ENCODE results near the gene PDK3. TPM values are rescaled to one million over a fixed set of nuclear protein-coding genes. Genes with fewer than 3 reads are reported as not detected.

Gene PDK3
- total RNA-seq, 1 experiment from 2014 or later = 22.6 TPM

- H3K9me2 ChIP-seq (replicated peaks; ENCODE audit: low read length) = no peaks in the 10 kb centered on the region
- POLR2A ChIA-PET (ENCODE audit: unreplicated experiment) = no interaction called here
- H3K4me2 ChIP-seq (ENCODE audit: low read length) = no peak overlapping the region
- H3K4me1 ChIP-seq (ENCODE audit: insufficient read depth, low read length) = no peaks in the 10 kb centered on the region
- no peak for TF ChIP-seq CTCF (conservative IDR thresholded peaks at IDR 0.05; ENCODE audit: low read depth, low read length)
- TF ChIP-seq EZH2phosphoT487 (IDR thresholded peaks at IDR 0.05; ENCODE audit: borderline replicate concordance, low read length) = no peak
- intact Hi-C loops (cut with micrococcal nuclease) = no loop called here
- no peaks in the 10 kb centered on the region for H4K20me1 ChIP-seq (ENCODE audit: low read length)
- no peak overlapping the region for H3K9ac ChIP-seq (ENCODE audit: low read length)
- H3K4me3 ChIP-seq (ENCODE audit: low read length) = no peak overlapping the region
- no peak overlapping the region for H2AFZ ChIP-seq (ENCODE audit: low read length)
- H3K79me2 ChIP-seq (ENCODE audit: low read length) = no peaks in the 10 kb centered on the region
- no peaks in the 10 kb centered on the region for H3K9me3 ChIP-seq (ENCODE audit: low read length)
- H3K27me3 ChIP-seq (ENCODE audit: low read length) = no peaks in the 10 kb centered on the region
- H3K27ac ChIP-seq (ENCODE audit: low read length) = no peak overlapping the region
- CTCF ChIA-PET = no interaction called here
- no TSS peak for BruUV-seq (replicated peaks)
- DNase-seq (no peak), ATAC-seq (no peak)
- no peaks in the 10 kb centered on the region for H3K36me3 ChIP-seq (ENCODE audit: low read depth, low read length)
- no peaks in the 10 kb centered on the region for H3F3A ChIP-seq (ENCODE audit: low read length, unreplicated experiment)
Measured at GRCh38 chrX:24423960-24424359, 41.1 kb upstream of the PDK3 start.

GRCh38 chrX:24424948-24425347 lies 40.1 kb upstream of the PDK3 start:
- Histone ChIP-seq H3K79me2 (ENCODE audit: low read length) (no peaks in the 10 kb centered on the region), H3K4me2 (ENCODE audit: low read length) (no peak overlapping the region), H2AFZ (ENCODE audit: low read length) (no peak overlapping the region), H3K27me3 (ENCODE audit: low read length) (no peaks in the 10 kb centered on the region), H4K20me1 (ENCODE audit: low read length) (no peaks in the 10 kb centered on the region), H3K9me2 (replicated peaks; ENCODE audit: low read length) (no peaks in the 10 kb centered on the region), H3K9me3 (ENCODE audit: low read length) (no peaks in the 10 kb centered on the region), H3K4me3 (ENCODE audit: low read length) (no peak overlapping the region), H3F3A (ENCODE audit: low read length, unreplicated experiment) (no peaks in the 10 kb centered on the region), H3K36me3 (ENCODE audit: low read depth, low read length) (no peaks in the 10 kb centered on the region), H3K9ac (ENCODE audit: low read length) (no peak overlapping the region), H3K4me1 (ENCODE audit: insufficient read depth, low read length) (no peaks in the 10 kb centered on the region), H3K27ac (ENCODE audit: low read length) (no peak overlapping the region)
- ChIA-PET CTCF (no interaction called here), POLR2A (ENCODE audit: unreplicated experiment) (no interaction called here)
- no TSS peak for BruUV-seq (replicated peaks)
- intact Hi-C loops (cut with micrococcal nuclease) = no loop called here
- ATAC-seq (no peak), DNase-seq (no peak)
- TF ChIP-seq CTCF (conservative IDR thresholded peaks at IDR 0.05; ENCODE audit: low read depth, low read length) (no peak), EZH2phosphoT487 (IDR thresholded peaks at IDR 0.05; ENCODE audit: borderline replicate concordance, low read length) (no peak), EZH2 (IDR thresholded peaks at IDR 0.05; ENCODE audit: low read length, unreplicated experiment) (no peak)

GRCh38 chrX:24425806-24426205 lies 39.3 kb upstream of the PDK3 start:
- no TSS peak for BruUV-seq (replicated peaks)
- Histone ChIP-seq H2AFZ (ENCODE audit: low read length) (no peak overlapping the region), H3K79me2 (ENCODE audit: low read length) (no peaks in the 10 kb centered on the region), H3K4me3 (ENCODE audit: low read length) (no peak overlapping the region), H3F3A (ENCODE audit: low read length, unreplicated experiment) (no peaks in the 10 kb centered on the region), H3K9ac (ENCODE audit: low read length) (no peak overlapping the region), H3K4me1 (ENCODE audit: insufficient read depth, low read length) (no peaks in the 10 kb centered on the region), H3K4me2 (ENCODE audit: low read length) (no peak overlapping the region), H3K27ac (ENCODE audit: low read length) (no peak overlapping the region), H3K27me3 (ENCODE audit: low read length) (no peaks in the 10 kb centered on the region), H3K9me3 (ENCODE audit: low read length) (no peaks in the 10 kb centered on the region), H3K9me2 (replicated peaks; ENCODE audit: low read length) (no peaks in the 10 kb centered on the region), H3K36me3 (ENCODE audit: low read depth, low read length) (no peaks in the 10 kb centered on the region), H4K20me1 (ENCODE audit: low read length) (no peaks in the 10 kb centered on the region)
- POLR2A ChIA-PET (ENCODE audit: unreplicated experiment) = no interaction called here
- intact Hi-C loops (cut with micrococcal nuclease) = no loop called here
- ATAC-seq (no peak), DNase-seq (no peak)
- CTCF ChIA-PET = no interaction called here
- TF ChIP-seq CTCF (conservative IDR thresholded peaks at IDR 0.05; ENCODE audit: low read depth, low read length) = no peak
- TF ChIP-seq EZH2 (IDR thresholded peaks at IDR 0.05; ENCODE audit: low read length, unreplicated experiment) = no peak
- no peak for TF ChIP-seq EZH2phosphoT487 (IDR thresholded peaks at IDR 0.05; ENCODE audit: borderline replicate concordance, low read length)
